GM18520 (cell line): ENCODE measurements around the gene SLCO3A1.
"Not testable (repeated sequence)": the region's sequence is repeated elsewhere in the genome, so short reads cannot be mapped to it uniquely, and the experiment has no call there.

Experiments used
- ATAC-seq: cut with Tn5 transposase; IDR thresholded peaks from one replicate; pipeline ENCODE4 v1.9.1; 2021; ENCODE audit not compliant: unreplicated experiment

Gene SLCO3A1

GRCh38 chr15:92059971-92060311 is 206.4 kb downstream of the SLCO3A1 start:
- not testable (repeated sequence) for ATAC-seq

GRCh38 chr15:92061511-92062195 is 208.1 kb downstream of the SLCO3A1 start:
- ATAC-seq, result no peak

GRCh38 chr15:92062505-92062904 is 209.0 kb downstream of the SLCO3A1 start:
- no peak for ATAC-seq

GRCh38 chr15:92068121-92068520 is 214.6 kb downstream of the SLCO3A1 start:
- ATAC-seq, result no peak

GRCh38 chr15:92069308-92070250 is 216.1 kb downstream of the SLCO3A1 start:
- peak; percentile 42 for ATAC-seq

GRCh38 chr15:92070251-92070650 is 216.7 kb downstream of the SLCO3A1 start:
- ATAC-seq, result not testable (repeated sequence)

GRCh38 chr15:92071045-92071634 is 217.6 kb downstream of the SLCO3A1 start:
- ATAC-seq, result no peak

- no peak for ATAC-seq
These were observed 219.7 kb downstream of the SLCO3A1 start for GRCh38 chr15:92073044-92073785.

- ATAC-seq, result no peak
These were observed 220.6 kb downstream of the SLCO3A1 start for GRCh38 chr15:92074101-92074500.

GRCh38 chr15:92074646-92075045 is 221.1 kb downstream of the SLCO3A1 start:
- ATAC-seq, result no peak

GRCh38 chr15:92075764-92076163 is 222.3 kb downstream of the SLCO3A1 start:
- ATAC-seq, result no peak

- no peak for ATAC-seq
These were observed 223.0 kb downstream of the SLCO3A1 start for GRCh38 chr15:92076541-92076940.

- ATAC-seq, result peak; percentile 53
These were observed 224.0 kb downstream of the SLCO3A1 start for GRCh38 chr15:92077353-92078085.

- ATAC-seq, result no peak
These were observed 224.8 kb downstream of the SLCO3A1 start for GRCh38 chr15:92078270-92078669.

- no peak for ATAC-seq
These were observed 225.5 kb downstream of the SLCO3A1 start for GRCh38 chr15:92079047-92079446.

- ATAC-seq, result no peak
These were observed 226.2 kb downstream of the SLCO3A1 start for GRCh38 chr15:92079647-92080255.

GRCh38 chr15:92082006-92082843 is 228.7 kb downstream of the SLCO3A1 start:
- ATAC-seq, result no peak

GRCh38 chr15:92083190-92083589 is 229.7 kb downstream of the SLCO3A1 start:
- no peak for ATAC-seq

GRCh38 chr15:92087211-92087610 is 233.7 kb downstream of the SLCO3A1 start:
- ATAC-seq, result no peak
